Measurements from ENCODE around the gene LRRTM3.

DNA sequence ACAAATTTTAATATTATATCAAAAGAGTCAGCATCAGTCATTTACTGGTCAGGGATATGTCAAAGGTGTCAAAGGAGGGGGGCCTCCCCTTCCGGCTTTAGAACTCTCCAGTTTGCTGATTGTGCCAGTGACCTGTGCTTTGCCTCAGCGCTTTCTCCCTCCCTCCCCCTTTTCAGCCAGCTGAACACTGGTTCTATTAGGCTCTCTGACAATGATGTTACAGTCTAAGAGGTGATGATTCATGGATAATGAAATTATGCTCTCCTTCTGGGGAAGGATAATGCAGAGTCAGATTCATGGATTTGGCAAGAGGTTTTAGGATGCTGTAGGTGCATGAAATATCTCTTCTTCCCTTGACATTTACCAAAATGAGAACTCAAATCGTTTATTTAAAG, 6.1 kb downstream of the LRRTM3 start:
- TF ChIP-seq, protein P1, sequence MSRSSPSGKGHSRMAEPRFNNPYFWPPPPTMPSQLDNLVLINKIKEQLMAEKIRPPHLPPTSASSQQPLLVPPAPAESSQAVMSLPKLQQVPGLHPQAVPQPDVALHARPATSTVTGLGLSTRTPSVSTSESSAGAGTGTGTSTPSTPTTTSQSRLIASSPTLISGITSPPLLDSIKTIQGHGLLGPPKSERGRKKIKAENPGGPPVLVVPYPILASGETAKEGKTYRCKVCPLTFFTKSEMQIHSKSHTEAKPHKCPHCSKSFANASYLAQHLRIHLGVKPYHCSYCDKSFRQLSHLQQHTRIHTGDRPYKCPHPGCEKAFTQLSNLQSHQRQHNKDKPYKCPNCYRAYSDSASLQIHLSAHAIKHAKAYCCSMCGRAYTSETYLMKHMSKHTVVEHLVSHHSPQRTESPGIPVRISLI (tag by site-specific recombination; IDR thresholded peaks at IDR 0.05), result no peak
- TF ChIP-seq, protein P2, sequence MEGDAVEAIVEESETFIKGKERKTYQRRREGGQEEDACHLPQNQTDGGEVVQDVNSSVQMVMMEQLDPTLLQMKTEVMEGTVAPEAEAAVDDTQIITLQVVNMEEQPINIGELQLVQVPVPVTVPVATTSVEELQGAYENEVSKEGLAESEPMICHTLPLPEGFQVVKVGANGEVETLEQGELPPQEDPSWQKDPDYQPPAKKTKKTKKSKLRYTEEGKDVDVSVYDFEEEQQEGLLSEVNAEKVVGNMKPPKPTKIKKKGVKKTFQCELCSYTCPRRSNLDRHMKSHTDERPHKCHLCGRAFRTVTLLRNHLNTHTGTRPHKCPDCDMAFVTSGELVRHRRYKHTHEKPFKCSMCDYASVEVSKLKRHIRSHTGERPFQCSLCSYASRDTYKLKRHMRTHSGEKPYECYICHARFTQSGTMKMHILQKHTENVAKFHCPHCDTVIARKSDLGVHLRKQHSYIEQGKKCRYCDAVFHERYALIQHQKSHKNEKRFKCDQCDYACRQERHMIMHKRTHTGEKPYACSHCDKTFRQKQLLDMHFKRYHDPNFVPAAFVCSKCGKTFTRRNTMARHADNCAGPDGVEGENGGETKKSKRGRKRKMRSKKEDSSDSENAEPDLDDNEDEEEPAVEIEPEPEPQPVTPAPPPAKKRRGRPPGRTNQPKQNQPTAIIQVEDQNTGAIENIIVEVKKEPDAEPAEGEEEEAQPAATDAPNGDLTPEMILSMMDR (tag by site-specific recombination; IDR thresholded peaks at IDR 0.05), result no peak
- TF ChIP-seq, protein P3, sequence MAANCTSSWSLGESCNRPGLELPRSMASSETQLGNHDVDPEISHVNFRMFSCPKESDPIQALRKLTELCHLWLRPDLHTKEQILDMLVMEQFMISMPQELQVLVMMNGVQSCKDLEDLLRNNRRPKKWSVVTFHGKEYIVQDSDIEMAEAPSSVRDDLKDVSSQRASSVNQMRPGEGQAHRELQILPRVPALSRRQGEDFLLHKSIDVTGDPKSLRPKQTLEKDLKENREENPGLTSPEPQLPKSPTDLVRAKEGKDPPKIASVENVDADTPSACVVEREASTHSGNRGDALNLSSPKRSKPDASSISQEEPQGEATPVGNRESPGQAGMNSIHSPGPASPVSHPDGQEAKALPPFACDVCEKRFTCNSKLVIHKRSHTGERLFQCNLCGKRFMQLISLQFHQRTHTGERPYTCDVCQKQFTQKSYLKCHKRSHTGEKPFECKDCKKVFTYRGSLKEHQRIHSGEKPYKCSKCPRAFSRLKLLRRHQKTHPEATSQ (tag by site-specific recombination; IDR thresholded peaks at IDR 0.05), result no peak
- TF ChIP-seq, protein P4, sequence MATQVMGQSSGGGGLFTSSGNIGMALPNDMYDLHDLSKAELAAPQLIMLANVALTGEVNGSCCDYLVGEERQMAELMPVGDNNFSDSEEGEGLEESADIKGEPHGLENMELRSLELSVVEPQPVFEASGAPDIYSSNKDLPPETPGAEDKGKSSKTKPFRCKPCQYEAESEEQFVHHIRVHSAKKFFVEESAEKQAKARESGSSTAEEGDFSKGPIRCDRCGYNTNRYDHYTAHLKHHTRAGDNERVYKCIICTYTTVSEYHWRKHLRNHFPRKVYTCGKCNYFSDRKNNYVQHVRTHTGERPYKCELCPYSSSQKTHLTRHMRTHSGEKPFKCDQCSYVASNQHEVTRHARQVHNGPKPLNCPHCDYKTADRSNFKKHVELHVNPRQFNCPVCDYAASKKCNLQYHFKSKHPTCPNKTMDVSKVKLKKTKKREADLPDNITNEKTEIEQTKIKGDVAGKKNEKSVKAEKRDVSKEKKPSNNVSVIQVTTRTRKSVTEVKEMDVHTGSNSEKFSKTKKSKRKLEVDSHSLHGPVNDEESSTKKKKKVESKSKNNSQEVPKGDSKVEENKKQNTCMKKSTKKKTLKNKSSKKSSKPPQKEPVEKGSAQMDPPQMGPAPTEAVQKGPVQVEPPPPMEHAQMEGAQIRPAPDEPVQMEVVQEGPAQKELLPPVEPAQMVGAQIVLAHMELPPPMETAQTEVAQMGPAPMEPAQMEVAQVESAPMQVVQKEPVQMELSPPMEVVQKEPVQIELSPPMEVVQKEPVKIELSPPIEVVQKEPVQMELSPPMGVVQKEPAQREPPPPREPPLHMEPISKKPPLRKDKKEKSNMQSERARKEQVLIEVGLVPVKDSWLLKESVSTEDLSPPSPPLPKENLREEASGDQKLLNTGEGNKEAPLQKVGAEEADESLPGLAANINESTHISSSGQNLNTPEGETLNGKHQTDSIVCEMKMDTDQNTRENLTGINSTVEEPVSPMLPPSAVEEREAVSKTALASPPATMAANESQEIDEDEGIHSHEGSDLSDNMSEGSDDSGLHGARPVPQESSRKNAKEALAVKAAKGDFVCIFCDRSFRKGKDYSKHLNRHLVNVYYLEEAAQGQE (tag by site-specific recombination; IDR thresholded peaks at IDR 0.05), result no peak
- no peak for TF ChIP-seq HOXD13 (CRISPR knock-in tag; IDR thresholded peaks at IDR 0.05; ENCODE audit: borderline replicate concordance)
- no peak for TF ChIP-seq ZNF121 (tag by site-specific recombination; IDR thresholded peaks at IDR 0.05)
- no peak for TF ChIP-seq ZNF585B (tag by site-specific recombination; IDR thresholded peaks at IDR 0.05)
- no peak for TF ChIP-seq ZNF600 (tag by site-specific recombination; IDR thresholded peaks at IDR 0.05)
- no peak for TF ChIP-seq ZNF473 (tag by site-specific recombination; IDR thresholded peaks at IDR 0.05)
- TF ChIP-seq SCRT1 (tag by site-specific recombination; IDR thresholded peaks at IDR 0.05; ENCODE audit: borderline replicate concordance), result no peak
- no peak for TF ChIP-seq ZNF19 (tag by site-specific recombination; IDR thresholded peaks at IDR 0.05; ENCODE audit: low read depth)
- no peak for TF ChIP-seq REPIN1 (tag by site-specific recombination; IDR thresholded peaks at IDR 0.05; ENCODE audit: low read depth)

Data from HEK293 (cell line).